SU-DHL-6 (cell line): Measurements from ENCODE around the gene ADAT3.

Source experiments
- H2AFZ ChIP-seq: fragments of 200-600 bp; sonication (generic); 2 replicates; pipeline ENCODE4 v1.6.1; 2014; ENCODE audit warnings: low read depth, mild to moderate bottlenecking, moderate library complexity, mixed read lengths, antibody characterized with exemption, low read length; ENCODE audit not compliant: severe bottlenecking
- H3F3A ChIP-seq: fragments of 200-600 bp; shearing (Covaris generic); 2 replicates; pipeline ENCODE4 v1.6.0; 2016; ENCODE audit warnings: antibody characterized with exemption, mild to moderate bottlenecking; ENCODE audit not compliant: insufficient read depth
- H3K27ac ChIP-seq: fragments of 200-600 bp; sonication (generic); 2 replicates; pipeline ENCODE4 v1.5.1; 2016; ENCODE audit warnings: low read depth, mild to moderate bottlenecking, low read length, moderate library complexity, mixed read lengths
- H3K27me3 ChIP-seq: fragments of 200-600 bp; sonication (generic), shearing (Covaris generic); 2 replicates; pipeline ENCODE4 v1.6.0; 2014; ENCODE audit warnings: mild to moderate bottlenecking, low read length
- H3K36me3 ChIP-seq: fragments of 200-600 bp; sonication (generic); 2 replicates; pipeline ENCODE4 v1.6.1; 2014; ENCODE audit warnings: mild to moderate bottlenecking, low read length, mixed read lengths
- H3K4me2 ChIP-seq: fragments of 300-600, 200-600 bp; shearing (Covaris generic), sonication (generic); 2 replicates; pipeline ENCODE4 v1.6.0; 2014; ENCODE audit warnings: low read length, low read depth, mild to moderate bottlenecking; ENCODE audit not compliant: poor library complexity, severe bottlenecking
- H3K4me3 ChIP-seq: fragments of 200-600 bp; sonication (generic); 2 replicates; pipeline ENCODE4 v1.5.1; 2014; ENCODE audit warnings: antibody characterized with exemption, low read length, mild to moderate bottlenecking, mixed read lengths; ENCODE audit not compliant: insufficient read depth, poor library complexity, severe bottlenecking
- H3K79me2 ChIP-seq: fragments of 200-600 bp; sonication (generic); 2 replicates; pipeline ENCODE4 v1.6.1; 2014; ENCODE audit warnings: mild to moderate bottlenecking, low read length, moderate library complexity; ENCODE audit not compliant: insufficient read depth
- H3K9ac ChIP-seq: fragments of 200-600 bp; sonication (generic); 2 replicates; pipeline ENCODE4 v1.7.0; 2014; ENCODE audit warnings: mild to moderate bottlenecking, low read length
- H3K9me2 ChIP-seq: fragments of 200-600 bp; sonication (generic); replicated peaks from 2 replicates; pipeline ENCODE4 v1.6.1; 2014; ENCODE audit warnings: low read length; ENCODE audit not compliant: insufficient read depth
- H3K9me3 ChIP-seq: fragments of 200-600 bp; sonication (generic); 2 replicates; pipeline ENCODE4 v1.6.1; 2014; ENCODE audit warnings: low read length, mixed read lengths; ENCODE audit not compliant: insufficient read depth
- H4K20me1 ChIP-seq: fragments of 200-600 bp; sonication (generic); 2 replicates; pipeline ENCODE4 v1.6.1; 2014; ENCODE audit warnings: low read depth, mild to moderate bottlenecking, antibody characterized with exemption, low read length, moderate library complexity, mixed read lengths
- CTCF ChIP-seq: fragments of 200-600 bp; sonication (generic); IDR thresholded peaks from one replicate; pipeline ENCODE4 v1.5.1; 2017; ENCODE audit warnings: antibody characterized with exemption, mild to moderate bottlenecking, low read length, moderate library complexity; ENCODE audit not compliant: insufficient read depth, poor library complexity, severe bottlenecking
- EZH2phosphoT487 ChIP-seq: fragments of 200-600 bp; sonication (generic), shearing (Covaris generic); conservative IDR thresholded peaks from 2 replicates; pipeline ENCODE4 v1.6.1; 2018; ENCODE audit warnings: mild to moderate bottlenecking, antibody characterized with exemption, low read length, moderate library complexity, mixed read lengths

The ADAT3 gene

GRCh38 chr19:1935484-1936208 is 30.4 kb downstream of the ADAT3 start:
- Histone ChIP-seq H3K9me2 (no peaks in the 10 kb centered on the region), H3F3A (peaks cover 7% of the 10 kb centered on the region; the same call in 1 of the 2 replicates), H3K36me3 (no peaks in the 10 kb centered on the region), H3K9ac (no peak overlapping the region), H3K9me3 (no peaks in the 10 kb centered on the region), H3K27ac (no peak overlapping the region), H3K27me3 (no peaks in the 10 kb centered on the region), H3K79me2 (no peaks in the 10 kb centered on the region), H3K4me2 (no peak overlapping the region), H4K20me1 (no peaks in the 10 kb centered on the region), H2AFZ (no peak overlapping the region), H3K4me3 (no peak overlapping the region)
- no peak for TF ChIP-seq EZH2phosphoT487
- TF ChIP-seq CTCF, result no peak

GRCh38 chr19:1936430-1936829 is 31.2 kb downstream of the ADAT3 start:
- no peak for TF ChIP-seq EZH2phosphoT487
- no peak for TF ChIP-seq CTCF
- Histone ChIP-seq H4K20me1 (no peaks in the 10 kb centered on the region), H3K27me3 (no peaks in the 10 kb centered on the region), H3K36me3 (no peaks in the 10 kb centered on the region), H3K4me2 (no peak overlapping the region), H3K9me2 (no peaks in the 10 kb centered on the region), H3K9me3 (no peaks in the 10 kb centered on the region), H3K79me2 (peaks cover 1% of the 10 kb centered on the region; the same call in 1 of the 2 replicates), H3K27ac (no peak overlapping the region), H3F3A (peaks cover 7% of the 10 kb centered on the region; the same call in 1 of the 2 replicates), H2AFZ (no peak overlapping the region), H3K4me3 (no peak overlapping the region), H3K9ac (no peak overlapping the region)

DNA sequence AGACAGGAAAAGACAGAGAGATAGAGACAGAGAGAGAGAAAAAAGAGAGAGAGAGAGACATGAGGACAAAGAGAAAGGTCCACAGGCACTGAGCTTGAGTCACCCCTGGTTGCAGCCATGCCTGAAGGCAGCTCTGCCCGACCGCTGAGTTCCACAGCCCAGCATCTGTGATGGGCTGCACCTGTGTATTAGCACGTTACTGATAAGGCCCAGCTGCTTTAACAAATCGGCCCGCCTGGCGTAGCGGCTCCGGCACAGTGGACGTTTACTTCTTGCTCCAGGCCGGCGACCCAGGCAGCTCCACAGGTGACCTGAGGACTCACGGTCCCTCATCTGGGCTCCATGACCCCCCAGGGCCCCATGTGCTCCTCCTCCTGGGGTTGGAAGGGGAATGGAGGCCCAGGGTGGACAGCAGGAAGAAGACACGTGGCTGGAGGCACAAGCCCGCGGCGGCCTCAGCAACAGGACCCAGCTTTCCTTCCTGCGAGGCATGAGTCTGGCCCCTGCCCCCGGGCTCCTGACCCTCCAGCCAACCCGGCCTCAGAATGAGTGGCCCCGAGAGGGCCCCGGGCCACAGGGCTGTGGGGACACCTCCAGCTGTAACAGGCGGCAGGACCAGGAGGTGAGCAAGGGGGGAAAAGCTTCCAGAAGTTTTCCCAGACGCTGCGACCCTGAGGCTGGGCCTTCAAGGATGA is 31.9 kb downstream of the ADAT3 start:
- TF ChIP-seq EZH2phosphoT487 (no peak), CTCF (no peak)
- H3K9me2 ChIP-seq, result no peaks in the 10 kb centered on the region
- no peak overlapping the region for H3K4me2 ChIP-seq
- no peaks in the 10 kb centered on the region for H3K27me3 ChIP-seq
- no peak overlapping the region for H2AFZ ChIP-seq
- peaks cover 7% of the 10 kb centered on the region; the same call in 1 of the 2 replicates for H3K79me2 ChIP-seq
- H3K9ac ChIP-seq, result no peak overlapping the region
- peaks cover 10% of the 10 kb centered on the region; the same call in 1 of the 2 replicates for H3F3A ChIP-seq
- no peaks in the 10 kb centered on the region for H4K20me1 ChIP-seq
- no peaks in the 10 kb centered on the region for H3K9me3 ChIP-seq
- H3K4me3 ChIP-seq, result no peak overlapping the region
- H3K36me3 ChIP-seq, result no peaks in the 10 kb centered on the region
- no peak overlapping the region for H3K27ac ChIP-seq
